Measurements from ENCODE around the gene ESYT3. TPM values are rescaled to one million over a fixed set of nuclear protein-coding genes. Genes with fewer than 3 reads are reported as not detected.
"Not testable (repeated sequence)": the region's sequence is repeated elsewhere in the genome, so short reads cannot be mapped to it uniquely, and the experiment has no call there.

Gene ESYT3
- total and polyA plus RNA-seq, 3 donors from 2014 or later, result 1.2 to 5.4 (median 5.2) TPM

DNA sequence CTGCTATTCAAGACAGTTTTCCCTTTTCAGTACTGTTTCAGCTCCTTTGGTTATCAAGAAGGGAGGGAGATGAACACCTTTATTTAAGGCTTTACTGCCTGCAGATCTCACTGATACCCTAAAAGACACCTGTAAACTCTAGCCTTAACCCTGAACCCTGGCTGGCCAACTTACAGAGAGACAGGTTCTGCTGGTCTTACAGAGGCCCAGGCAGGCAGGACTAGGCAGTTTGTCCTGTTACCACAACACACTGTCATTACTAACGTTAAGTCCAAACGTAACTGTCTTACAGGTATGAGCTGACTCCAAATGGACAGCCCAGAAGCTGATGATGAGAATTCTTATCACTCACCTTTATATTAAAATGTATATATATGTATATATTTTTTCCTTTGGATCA is 42.1 kb downstream of the ESYT3 start:
- TF ChIP-seq POLR2A (IDR thresholded peaks at IDR 0.05), result no peak
- TF ChIP-seq, protein P1, sequence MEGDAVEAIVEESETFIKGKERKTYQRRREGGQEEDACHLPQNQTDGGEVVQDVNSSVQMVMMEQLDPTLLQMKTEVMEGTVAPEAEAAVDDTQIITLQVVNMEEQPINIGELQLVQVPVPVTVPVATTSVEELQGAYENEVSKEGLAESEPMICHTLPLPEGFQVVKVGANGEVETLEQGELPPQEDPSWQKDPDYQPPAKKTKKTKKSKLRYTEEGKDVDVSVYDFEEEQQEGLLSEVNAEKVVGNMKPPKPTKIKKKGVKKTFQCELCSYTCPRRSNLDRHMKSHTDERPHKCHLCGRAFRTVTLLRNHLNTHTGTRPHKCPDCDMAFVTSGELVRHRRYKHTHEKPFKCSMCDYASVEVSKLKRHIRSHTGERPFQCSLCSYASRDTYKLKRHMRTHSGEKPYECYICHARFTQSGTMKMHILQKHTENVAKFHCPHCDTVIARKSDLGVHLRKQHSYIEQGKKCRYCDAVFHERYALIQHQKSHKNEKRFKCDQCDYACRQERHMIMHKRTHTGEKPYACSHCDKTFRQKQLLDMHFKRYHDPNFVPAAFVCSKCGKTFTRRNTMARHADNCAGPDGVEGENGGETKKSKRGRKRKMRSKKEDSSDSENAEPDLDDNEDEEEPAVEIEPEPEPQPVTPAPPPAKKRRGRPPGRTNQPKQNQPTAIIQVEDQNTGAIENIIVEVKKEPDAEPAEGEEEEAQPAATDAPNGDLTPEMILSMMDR (IDR thresholded peaks at IDR 0.05), result no peak
- Histone ChIP-seq H3K27me3 (no peaks in the 10 kb centered on the region), H3K36me3 (ENCODE audit: low read depth, missing control alignments) (no peaks in the 10 kb centered on the region), H3K4me3 (no peak overlapping the region), H3K9me3 (no peaks in the 10 kb centered on the region), H3K4me1 (no peaks in the 10 kb centered on the region), H3K27ac (no peak overlapping the region)
- intact Hi-C loops (cut with DNase I; ENCODE audit: low total_unique reads), result no loop called here
- no peak for DNase-seq
- 95 to 98% methylated on average over 2 of the region's 2 CpGs for WGBS, 2 donors

DNA sequence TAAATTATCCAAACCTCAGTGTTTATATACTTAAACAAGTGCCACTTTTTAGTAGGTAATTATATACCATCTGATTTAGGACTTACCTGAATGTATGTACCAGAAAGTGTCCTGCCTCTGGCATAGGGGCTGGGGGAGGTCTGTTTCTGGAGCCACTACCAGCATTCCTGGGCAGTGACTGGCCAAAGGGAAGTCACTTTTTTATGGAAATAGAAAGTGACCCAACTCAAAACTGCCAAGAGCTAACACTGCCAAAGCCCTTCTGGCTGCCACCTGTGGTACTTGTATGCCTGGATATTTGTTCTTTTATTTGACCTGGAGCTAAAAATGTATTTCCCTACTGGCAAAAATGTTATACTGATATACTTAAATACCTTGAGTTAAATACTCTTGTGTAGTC is 42.7 kb downstream of the ESYT3 start:
- Histone ChIP-seq H3K27ac (no peak overlapping the region), H3K4me3 (no peak overlapping the region), H3K9me3 (no peaks in the 10 kb centered on the region), H3K4me1 (no peaks in the 10 kb centered on the region), H3K27me3 (no peaks in the 10 kb centered on the region), H3K36me3 (ENCODE audit: low read depth, missing control alignments) (no peaks in the 10 kb centered on the region)
- intact Hi-C loops (cut with DNase I; ENCODE audit: low total_unique reads), result no loop called here
- DNase-seq, result no peak
- TF ChIP-seq, protein P1 (IDR thresholded peaks at IDR 0.05), result no peak
- no peak for TF ChIP-seq POLR2A (IDR thresholded peaks at IDR 0.05)

DNA sequence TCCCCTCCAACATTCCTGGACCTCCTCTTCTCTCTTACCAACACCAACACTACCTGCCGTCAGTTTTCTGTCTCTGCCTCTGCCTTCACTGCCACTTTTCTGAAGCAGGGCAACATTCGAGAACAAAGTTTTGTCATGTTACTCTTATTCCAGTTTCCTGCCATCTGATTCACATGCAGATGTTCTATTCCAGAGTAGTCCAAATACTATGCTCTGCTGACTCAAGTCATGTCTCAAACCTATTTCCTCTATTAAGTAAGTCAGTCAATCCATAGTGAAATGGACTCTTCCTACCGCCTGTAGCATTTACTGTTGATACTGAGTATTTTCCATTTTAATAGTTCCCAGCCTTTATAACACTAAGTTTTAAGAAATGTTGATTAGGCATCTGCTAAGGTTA is 43.4 kb downstream of the ESYT3 start:
- DNase-seq, result no peak
- WGBS, 2 donors, result 93 to 99% methylated on average over 3 of the region's 3 CpGs
- Histone ChIP-seq H3K4me3 (no peak overlapping the region), H3K27me3 (no peaks in the 10 kb centered on the region), H3K27ac (no peak overlapping the region), H3K4me1 (no peaks in the 10 kb centered on the region), H3K9me3 (no peaks in the 10 kb centered on the region), H3K36me3 (ENCODE audit: low read depth, missing control alignments) (no peaks in the 10 kb centered on the region)
- intact Hi-C loops (cut with DNase I; ENCODE audit: low total_unique reads), result no loop called here
- TF ChIP-seq, protein P1 (IDR thresholded peaks at IDR 0.05), result no peak
- TF ChIP-seq POLR2A (IDR thresholded peaks at IDR 0.05), result no peak

DNA sequence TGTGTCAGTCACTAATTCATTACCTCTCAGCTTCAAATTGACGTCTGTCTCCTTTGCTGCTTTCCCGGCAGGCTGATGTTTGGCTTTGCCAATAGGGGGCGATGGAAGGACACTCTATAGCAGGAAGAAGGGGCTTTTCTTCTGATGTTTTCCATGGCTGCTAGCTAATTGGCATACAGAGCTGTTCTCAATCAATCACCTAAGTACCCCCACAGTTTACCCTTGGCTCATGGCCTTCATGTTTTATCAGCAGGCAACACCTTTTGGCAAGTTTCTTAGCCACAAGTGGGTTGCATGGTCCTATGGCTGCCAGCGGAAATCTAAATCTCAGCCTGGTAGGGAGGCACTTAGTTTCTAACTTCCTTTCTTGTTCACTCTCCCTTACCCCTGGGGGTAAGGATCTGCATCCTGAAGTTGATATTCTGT is 45.0 kb downstream of the ESYT3 start:
- 53 to 59% methylated on average over 4 of the region's 4 CpGs for WGBS, 2 donors
- Histone ChIP-seq H3K4me1 (no peaks in the 10 kb centered on the region), H3K27ac (no peak overlapping the region), H3K9me3 (no peaks in the 10 kb centered on the region), H3K36me3 (ENCODE audit: low read depth, missing control alignments) (no peaks in the 10 kb centered on the region), H3K4me3 (no peak overlapping the region), H3K27me3 (no peaks in the 10 kb centered on the region)
- peak; percentile 30 for DNase-seq
- no peak for TF ChIP-seq POLR2A (IDR thresholded peaks at IDR 0.05)
- TF ChIP-seq, protein P1 (IDR thresholded peaks at IDR 0.05), result peak in 2 of 3 experiments; percentile 39 to 50
- intact Hi-C loops (cut with DNase I; ENCODE audit: low total_unique reads), result no loop called here

DNA sequence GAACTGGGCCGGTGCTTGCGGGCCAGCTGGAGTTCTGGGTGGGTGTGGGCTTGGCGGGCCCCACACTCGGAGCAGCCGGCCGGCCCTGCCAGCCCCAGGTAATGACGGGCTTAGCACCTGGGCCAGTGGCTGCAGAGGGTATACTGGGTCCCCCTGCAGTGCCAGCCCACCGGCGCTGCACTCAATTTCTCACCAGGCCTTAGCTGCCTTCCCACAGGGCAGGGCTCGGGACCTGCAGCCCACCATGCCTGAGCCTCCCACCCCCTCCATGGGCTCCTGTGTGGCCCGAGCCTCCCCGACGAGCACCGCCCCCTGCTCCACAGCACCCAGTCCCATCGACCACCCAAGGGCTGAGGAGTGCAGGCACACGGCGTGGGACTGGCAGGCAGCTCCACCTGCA is 50.3 kb downstream of the ESYT3 start:
- H3K27me3 ChIP-seq; H3K9me3 ChIP-seq; intact Hi-C loops (cut with DNase I; ENCODE audit: low total_unique reads); DNase-seq; H3K36me3 ChIP-seq (ENCODE audit: low read depth, missing control alignments); H3K4me3 ChIP-seq; H3K27ac ChIP-seq; H3K4me1 ChIP-seq: not testable (repeated sequence)
- WGBS, 2 donors, result 94 to 100% methylated on average over 2 to 17 of the region's 17 CpGs

DNA sequence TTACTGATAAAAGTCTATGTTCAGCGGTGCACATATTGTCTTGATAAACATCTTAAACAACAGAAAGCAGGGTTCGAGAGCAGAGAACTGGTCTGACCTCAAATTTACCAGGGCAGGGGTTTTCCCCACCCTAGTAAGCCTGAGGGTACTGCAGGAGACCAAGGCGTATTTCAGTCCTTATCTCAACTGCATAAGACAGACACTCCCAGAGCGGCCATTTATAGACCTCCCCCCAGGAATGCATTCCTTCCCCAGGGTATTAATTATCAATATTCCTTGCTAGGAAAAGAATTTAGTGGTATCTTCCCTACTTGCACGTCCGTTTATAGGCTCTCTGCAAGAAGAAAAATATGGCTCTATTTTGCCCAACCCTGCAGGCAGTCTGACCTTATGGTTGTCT is 52.2 kb downstream of the ESYT3 start:
- H3K27ac ChIP-seq; H3K36me3 ChIP-seq (ENCODE audit: low read depth, missing control alignments); H3K4me3 ChIP-seq; DNase-seq; H3K27me3 ChIP-seq; H3K9me3 ChIP-seq; intact Hi-C loops (cut with DNase I; ENCODE audit: low total_unique reads); H3K4me1 ChIP-seq: not testable (repeated sequence)
- WGBS, 2 donors, result 87 to 93% methylated on average over 6 of the region's 6 CpGs
